GM18499 (cell line): Measurements from ENCODE around the gene ZFR.
"Not testable (repeated sequence)": the region's sequence is repeated elsewhere in the genome, so short reads cannot be mapped to it uniquely, and the experiment has no call there.

Source experiments
- ATAC-seq: cut with Tn5 transposase; IDR thresholded peaks from one replicate; pipeline ENCODE4 v1.9.1; 2021; ENCODE audit warnings: moderate number of reproducible peaks; ENCODE audit not compliant: insufficient read depth, unreplicated experiment

Gene ZFR

DNA sequence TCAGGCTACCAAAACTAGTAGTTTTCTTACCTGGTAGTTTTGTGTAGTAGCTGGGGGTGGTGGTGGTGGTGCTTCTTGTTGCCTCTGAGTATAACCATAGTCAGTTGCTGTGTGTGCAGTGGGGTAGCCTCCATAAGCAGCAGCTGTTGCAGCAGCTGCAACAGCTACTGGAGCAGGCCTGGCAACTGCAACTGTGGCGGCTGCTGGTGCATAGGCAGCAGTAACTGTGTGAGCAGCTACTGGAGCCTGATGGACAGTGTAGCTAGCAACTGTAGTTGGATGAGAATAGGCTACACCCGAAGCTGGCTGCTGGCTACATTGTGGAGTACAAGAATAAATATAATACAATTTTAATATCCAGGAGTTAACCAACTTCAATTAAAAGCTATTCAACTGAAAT lies 24.7 kb downstream of the ZFR start:
- no peak for ATAC-seq

DNA sequence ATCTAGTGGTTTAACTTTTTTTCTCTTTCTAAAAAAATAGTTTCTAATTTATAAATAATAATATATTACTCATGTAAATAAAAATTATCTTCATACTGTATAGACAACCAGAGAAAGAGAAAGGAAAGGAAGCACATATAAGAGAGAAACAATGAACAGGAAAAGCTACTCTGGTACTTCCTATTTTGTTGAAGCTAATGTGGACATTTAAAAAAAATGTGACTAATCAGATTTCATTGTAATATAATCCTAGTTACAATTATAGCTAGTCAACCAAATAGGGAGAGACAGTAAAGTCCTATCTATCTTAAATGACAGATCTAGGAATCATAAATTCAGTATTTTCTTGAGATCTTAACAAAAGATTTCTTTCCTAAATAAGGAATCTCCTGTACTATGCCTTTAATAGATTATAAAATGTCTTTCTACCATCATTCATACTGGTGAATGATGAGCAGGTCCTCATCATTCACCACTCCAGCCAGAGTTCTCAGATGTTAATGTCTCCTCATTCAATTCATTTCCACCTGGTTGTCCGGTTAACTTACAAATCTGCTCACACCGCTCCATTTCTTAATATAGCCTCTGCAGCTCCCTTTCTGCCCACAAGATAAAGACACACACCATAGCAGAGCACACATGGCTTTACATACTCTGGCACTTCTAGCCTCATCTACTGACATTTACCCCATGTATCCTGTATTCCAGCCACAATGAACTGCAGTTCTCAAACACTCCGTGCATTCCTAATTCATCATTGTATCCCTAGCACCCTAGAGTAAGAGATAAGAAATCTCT lies 30.9 kb downstream of the ZFR start:
- ATAC-seq, result no peak

DNA sequence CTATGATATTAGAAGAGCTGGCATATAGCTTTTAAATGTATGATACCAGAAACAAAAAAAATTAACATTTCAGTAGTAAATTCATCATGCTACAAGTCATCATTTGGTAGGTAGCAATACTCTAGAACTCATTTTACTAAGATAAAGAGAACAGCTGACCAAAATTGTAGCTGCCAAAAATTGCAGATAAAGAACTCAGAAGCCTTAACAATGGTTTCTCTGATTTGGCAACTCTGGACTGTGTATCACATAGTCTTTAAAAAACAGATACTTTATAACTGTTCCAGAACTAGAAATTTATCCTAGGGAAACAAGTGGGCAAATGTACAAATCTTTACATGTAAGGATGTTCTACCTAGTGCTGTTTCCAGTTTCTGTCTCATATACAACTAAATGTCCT lies 33.9 kb downstream of the ZFR start:
- ATAC-seq, result no peak

DNA sequence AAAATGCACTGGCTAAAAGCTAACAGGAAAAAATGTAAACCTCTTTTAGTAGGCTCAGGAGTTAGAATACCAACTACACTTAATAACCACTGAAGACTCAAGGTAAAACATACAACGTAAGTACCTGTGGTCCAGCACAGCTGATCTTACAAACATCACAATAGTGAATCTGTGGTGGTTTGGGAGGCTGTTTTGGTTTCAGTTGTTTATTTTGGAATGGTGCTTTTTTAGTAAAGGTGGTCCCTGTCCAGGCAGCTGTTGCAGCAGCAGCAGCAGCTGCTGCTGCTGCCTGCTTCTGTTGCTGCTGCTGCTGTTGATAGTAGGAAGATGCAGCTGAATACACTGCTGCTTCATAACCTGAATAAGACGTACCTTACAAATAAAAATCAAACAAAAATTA lies 37.9 kb downstream of the ZFR start:
- no peak for ATAC-seq

DNA sequence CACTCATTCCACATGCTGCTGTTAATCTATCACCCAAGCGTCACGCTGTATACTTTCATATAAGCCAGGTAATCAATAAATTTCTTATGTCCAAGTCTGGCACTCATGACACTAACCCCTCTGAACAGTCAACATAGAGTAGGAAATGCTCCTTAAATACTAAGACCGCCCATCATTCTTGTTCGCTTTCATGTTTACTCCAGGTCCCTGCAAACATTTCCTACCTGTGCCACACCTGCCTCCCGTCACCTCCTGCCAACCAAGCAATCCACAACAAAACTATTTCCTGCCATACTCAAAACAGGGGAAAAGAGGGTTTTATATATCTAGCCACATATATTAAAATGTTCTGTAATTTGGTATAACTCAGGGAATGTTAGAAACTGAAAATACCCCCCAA lies 39.0 kb downstream of the ZFR start:
- no peak for ATAC-seq

DNA sequence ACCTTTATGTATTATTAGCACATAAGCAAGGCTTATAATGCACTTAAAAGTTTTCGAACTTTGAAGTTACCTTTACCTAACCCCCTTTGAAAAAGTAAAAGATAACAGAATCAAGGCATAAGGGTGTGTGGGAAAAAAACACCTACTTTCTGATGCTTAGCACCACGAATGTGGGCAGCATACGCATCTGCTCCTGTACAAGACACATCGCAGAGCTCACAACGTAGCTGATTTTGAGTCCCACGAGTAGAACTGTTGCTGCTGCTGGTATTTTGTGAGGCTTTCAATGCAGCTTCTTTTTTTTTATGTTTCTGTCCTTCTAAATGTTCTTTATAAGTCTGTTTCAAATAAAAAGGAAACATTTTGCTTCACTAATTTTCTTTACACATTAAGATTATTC lies 40.8 kb downstream of the ZFR start:
- ATAC-seq, result no peak

DNA sequence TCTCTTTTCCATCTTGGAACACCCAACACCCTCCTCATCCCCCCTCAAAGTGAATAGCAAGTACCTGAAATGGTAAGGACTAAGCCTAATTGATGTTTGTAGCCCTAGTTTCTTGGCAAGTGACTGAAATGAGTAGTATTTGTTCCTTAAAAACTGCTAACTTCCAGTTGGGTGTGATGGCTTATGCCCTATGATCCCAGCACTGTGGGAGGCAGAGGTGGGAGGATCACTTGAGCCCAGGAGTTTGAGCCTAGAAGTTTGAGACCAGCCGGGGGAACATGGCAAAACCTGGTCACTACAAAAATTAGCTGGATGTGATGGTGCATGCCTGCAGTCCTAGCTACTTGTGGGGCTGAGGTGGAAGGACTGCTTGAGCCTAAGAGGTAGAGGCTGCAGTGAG lies 44.1 kb downstream of the ZFR start:
- ATAC-seq, result no peak

DNA sequence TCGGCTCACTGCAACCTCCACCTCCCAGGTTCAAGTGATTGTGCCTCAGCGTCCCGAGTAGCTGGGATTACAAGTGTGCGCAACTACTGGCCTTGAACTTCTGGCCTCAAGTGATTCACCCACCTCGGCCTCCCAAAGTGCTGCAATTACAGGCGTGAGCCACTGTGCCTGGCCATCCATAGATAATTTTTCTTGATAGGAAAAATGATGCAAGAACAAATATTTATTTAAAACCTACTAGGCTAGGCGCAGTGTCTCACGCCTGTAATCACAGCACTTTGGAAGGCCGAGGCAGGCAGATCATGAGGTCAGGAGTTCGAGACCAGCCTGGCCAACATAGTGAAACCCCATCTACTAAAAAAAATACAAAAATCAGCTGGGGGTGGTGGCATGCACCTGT lies 45.8 kb downstream of the ZFR start:
- not testable (repeated sequence) for ATAC-seq

DNA sequence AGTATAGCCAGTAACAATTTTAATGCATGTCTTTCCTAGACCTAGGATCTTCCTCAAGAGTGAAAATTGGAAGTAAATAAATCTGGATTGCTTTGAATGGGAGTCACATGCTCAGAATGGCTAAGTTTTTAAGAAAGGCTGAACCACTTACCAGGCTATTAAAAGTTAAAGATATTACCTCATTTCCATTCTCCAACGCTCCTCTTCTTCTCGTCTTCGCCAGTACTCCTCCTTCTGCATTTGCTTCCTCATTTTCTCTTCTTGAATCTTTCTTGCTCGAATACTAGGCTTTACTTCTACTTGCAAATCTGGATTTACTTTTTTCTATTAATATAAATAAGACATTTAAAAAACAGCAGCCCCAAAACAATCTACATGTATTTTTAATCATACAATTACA lies 49.6 kb downstream of the ZFR start:
- no peak for ATAC-seq

DNA sequence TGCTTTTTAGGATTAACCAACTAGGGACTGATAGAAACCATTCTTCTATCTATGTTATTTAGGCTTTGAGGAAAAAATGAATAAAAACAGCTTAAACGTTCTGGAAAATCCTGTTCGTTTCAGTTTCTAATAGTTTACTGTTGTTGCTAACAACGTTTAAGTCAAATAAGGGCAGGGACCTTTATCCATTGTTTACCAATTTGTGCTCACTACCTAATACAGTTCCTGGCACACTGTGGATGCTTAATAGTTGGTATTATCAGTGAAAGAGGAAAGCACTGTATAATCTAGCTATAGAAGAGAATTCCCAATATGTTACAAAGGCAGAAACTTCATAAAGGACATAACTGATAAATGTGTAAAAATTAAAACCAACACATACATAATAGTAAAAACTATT lies 52.5 kb downstream of the ZFR start:
- ATAC-seq, result no peak

DNA sequence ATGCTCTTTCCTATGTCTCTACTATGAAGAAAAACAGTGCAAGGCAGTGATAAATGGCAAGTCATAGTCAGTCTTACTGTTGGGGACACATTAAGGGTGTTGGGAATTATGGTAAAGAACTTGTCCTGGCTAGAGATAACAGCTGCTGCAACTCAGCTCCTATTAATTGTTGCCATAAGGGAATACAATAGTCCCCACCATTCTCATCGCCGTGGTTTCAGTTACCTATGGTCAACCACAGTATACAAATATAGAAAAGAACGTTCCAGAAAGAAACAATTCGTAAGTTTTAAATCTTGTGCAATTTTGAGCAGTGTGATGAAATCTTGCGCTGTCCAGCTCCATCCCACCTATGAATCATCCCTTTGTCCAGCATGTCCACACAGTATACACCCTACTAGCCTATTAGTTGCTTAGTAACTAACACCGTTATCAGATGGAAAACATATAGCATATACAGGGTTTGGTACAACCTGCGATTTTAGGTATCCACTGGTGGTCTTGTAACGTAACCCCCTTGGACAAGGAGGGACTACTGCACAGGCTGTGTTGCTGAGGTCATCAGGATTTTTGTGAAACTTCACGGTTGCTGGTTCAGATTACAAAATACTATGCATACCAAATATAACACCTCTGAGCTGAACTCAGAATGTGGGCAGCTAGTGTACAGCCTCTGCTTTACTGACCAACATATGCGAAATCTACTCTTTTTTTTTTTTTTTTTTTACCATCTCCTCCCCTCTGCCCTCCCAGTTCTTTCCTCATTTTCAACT lies 53.5 kb downstream of the ZFR start:
- no peak for ATAC-seq

DNA sequence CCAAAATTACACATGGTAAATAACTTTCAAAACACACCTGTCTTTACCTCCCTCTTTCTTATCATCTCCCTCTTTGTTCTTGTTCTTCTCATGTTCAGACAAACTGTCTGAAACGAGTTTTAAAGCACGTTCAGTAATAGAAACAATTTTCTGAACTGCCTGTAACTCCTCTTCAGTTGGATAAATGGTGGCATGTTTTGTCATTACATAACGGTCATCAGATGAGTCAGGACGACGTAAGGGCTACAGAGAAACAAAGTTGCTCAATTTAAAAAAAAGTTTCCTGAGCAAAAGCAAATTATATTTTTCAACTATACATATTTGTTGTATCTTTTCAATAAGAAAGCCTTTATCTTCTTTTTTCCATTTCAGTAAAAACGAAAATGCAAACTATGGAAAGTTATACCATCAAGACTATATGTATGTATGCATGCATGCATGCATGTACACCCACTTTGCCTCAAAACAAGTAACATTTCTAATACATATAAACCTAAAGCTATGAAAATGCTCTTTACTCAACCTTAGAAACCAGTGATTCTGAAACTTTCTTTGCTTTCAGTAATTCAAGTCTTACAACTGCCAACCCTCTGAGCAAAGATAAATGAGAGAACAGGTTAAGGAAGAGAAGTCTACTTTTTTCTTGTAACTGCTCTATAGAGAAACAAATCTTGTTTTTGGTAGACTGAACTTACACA lies 56.0 kb downstream of the ZFR start:
- ATAC-seq, result no peak

DNA sequence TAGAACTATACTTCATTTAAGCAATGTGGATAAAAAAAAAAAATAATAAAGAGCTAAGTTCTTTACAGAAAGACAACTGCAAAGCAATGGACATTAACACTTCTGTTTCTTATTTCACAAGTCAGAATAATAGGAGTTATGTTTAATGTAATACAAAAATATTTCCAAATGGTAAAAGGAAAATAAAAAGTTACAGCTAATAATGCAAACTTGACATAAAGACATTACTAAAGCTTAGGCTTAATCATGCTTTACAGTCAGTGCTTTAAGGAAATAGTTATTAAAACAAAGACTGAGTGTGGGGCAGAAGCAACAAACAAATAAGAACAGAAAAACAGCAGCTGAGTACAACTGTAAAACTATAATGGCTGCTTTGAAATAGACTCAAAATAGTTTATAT lies 56.7 kb downstream of the ZFR start:
- ATAC-seq, result no peak

DNA sequence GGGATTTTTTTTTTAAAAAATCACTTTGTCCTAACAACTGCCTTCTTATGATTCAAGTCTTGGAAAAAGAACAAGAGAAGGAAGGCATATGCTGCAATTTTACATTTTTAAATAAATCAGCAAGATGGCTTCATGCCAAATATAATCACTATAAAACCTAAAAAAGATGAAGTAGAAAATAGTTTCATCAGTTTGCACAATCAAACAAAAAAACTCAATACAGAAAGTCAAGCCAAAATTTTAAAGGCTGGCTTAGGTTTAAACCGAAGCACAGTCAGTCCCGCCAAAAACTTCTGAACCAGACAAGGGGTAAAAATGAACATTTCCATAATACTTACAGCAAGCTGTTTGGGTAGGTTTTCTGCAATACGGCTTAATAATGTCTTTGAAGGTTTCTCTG lies 57.3 kb downstream of the ZFR start:
- ATAC-seq, result no peak

DNA sequence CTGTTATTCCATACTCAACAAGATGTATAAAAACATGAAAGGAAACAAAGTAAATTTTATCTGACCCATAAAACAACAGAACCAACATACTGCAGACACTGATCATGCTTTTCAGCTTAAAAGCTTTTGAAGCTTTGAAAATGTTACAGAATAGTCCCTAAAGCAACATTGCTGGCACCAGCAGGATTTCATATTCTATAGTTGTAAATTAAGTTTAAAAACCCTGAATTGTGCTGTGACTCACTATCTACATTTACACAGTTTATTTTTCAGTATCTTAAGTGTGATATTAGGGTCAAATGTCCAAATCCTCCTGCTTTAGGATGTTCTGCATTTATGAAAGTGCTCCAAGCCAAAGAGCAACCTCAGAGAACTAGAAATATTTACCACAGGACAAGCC lies 59.9 kb downstream of the ZFR start:
- ATAC-seq, result no peak

DNA sequence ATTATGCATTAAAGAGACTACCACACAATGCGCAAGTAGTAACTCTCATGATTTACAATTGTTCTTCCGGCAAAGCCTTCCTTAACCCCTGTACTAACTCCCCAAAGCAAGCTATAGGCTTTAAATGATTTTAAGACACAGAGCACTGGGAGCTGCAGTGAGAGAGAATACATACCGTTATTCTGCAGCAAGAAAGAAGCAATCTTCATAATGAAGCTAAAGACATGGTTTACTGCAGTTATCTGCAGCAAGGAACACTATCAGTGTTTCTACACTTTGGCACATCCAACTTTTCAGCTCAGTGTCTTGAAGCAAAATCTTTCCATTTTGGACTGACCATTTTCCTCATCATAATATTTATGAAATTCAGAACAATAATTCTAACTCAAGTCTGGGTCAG lies 61.0 kb downstream of the ZFR start:
- ATAC-seq, result no peak

DNA sequence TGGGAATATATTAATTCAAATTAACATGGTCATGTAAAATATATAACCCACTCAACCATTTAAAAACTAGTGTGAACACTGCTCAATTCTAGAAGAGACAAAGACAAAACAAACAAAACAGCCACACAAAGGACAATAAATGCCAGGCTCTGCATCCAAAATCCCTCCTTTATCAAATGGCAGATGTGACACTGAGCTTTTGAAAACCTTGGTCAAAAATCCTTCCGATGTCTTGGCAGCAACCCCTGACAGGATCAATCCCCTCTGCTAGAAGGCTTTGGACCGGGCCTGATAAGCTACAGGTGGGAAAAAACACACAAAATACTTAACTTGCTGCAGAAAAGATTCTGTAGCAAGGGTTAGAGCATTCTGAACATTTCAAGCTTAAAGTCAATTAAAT lies 61.5 kb downstream of the ZFR start:
- no peak for ATAC-seq

DNA sequence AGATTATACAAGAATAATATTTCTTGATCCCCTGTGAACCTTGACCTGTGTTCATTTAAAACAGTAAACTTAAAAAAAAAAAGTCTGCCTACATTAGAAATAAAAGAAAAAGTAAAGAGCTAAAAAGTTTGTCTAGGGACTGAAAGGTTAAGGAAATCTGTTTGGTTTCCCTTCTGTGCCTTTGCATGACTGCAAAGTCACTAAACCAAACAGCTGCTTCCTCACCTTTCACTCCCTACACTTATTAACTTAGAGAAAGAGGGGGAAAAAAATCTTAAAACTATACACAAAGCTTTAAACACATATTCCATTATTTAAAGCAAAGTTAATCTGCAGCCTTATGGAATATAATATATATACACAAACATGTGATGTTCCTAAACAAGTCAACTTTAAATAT lies 65.1 kb downstream of the ZFR start:
- no peak for ATAC-seq

DNA sequence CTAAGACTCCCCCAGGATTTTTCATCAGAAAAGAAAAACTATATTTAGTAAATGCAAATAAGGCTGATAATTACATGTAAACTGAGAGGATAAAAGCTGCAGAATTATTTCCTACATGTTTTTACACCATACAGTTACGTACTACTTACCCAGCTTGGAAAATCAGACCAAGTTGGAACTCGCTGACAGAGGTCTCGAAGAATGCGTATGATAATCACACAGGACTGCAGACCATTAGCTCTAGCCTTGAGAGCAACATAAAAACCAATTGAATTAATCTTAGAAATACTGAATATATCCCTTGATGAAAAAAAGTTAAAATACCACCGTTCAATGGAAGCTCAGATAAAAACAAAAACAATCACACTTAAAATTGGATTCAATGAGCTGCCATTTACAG lies 65.6 kb downstream of the ZFR start:
- no peak for ATAC-seq

DNA sequence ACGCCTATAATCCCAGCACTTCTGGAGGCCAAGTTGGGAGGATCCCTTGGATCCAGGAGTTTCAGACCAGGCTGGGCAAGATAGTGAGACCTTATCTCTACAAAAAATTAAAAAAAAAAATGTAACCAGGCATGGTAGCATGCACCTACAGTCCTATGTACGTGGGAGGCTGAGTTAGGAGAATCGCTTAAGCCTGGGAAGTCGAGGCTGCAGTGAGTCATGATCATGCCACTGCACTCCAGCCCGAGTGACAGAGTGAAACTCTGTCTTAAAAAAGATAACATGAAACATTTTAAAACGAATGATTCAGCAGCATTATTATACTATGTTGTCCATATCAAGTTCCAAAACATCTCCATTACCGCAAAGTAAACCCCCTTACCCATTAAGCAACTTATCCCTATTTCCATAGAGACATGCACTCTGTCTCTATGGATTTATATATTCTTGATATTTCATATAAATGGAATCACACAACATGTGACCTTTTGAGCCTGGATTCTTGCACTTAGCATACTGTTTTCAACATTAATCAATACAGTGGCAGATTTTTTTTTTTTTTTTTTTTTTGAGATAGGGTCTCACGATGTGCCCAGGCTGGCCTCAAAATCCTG lies 74.9 kb downstream of the ZFR start:
- no peak for ATAC-seq

DNA sequence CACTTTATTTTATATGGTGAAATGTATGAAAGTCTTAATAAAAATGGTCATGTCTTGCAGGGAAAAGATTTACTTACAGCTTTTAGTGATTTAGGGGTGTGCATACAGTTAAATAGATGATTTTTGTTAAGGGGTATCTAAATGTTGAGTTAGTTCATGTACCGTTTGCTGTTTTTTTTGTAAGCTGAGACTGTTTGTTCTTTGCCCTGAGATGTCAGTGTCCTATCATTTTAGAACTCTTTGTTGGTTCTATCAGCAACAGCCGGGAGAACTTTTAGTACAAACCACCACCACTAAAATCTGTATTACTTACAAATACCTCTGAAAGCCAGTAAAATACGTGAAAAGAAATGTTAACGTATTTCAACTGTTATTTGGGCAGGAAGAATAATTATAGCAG lies 75.5 kb downstream of the ZFR start:
- ATAC-seq, result no peak
